OCI-LY1 (cell line): ENCODE measurements around the gene OSBPL1A.

Source experiments
- CTCF ChIP-seq: fragments of 200-600 bp; sonication (generic), shearing (Covaris generic); IDR thresholded peaks from 2 replicates; pipeline ENCODE4 v1.5.1; 2017; ENCODE audit warnings: mild to moderate bottlenecking, antibody characterized with exemption, low read length, moderate library complexity, mixed read lengths
- EZH2 ChIP-seq: fragments of 200-600 bp; sonication (generic), shearing (Covaris generic); IDR thresholded peaks from 2 replicates; pipeline ENCODE4 v1.8.0; 2017; ENCODE audit warnings: borderline replicate concordance, mixed run types, mild to moderate bottlenecking, antibody characterized with exemption, low read length, moderate library complexity, mixed read lengths

GRCh38 chr18:24238387-24238786 lies 159.2 kb downstream of the OSBPL1A start:
- TF ChIP-seq EZH2 (no peak), CTCF (no peak)
